ENCODE results near the gene SCGN. TPM values are rescaled to one million over a fixed set of nuclear protein-coding genes. Genes with fewer than 3 reads are reported as not detected.

The SCGN gene
- total and polyA plus RNA-seq, 2 of the 13 experiments (the other 11 are each of a cell fraction or from before 2014, with no cell fraction given), result 2.9 to 29.0 TPM

GRCh38 chr6:25660512-25660911, 8.5 kb downstream of the SCGN start (continued):
- TF ChIP-seq LCORL (IDR thresholded peaks at IDR 0.05) (no peak), LCORL (CRISPR knock-in tag; IDR thresholded peaks at IDR 0.05) (0 out of 2 replicates have a peak, but pooled peaks have one; percentile 21), ZNF12 (CRISPR knock-in tag; IDR thresholded peaks at IDR 0.05) (peak; percentile 72; the same call in 1 of the 2 replicates), NCOA5 (CRISPR knock-in tag; IDR thresholded peaks at IDR 0.05) (no peak), ZSCAN25 (CRISPR knock-in tag; IDR thresholded peaks at IDR 0.05) (no peak), ZNF558 (CRISPR knock-in tag; IDR thresholded peaks at IDR 0.05; ENCODE audit: borderline replicate concordance) (no peak), TARDBP (CRISPR knock-in tag; IDR thresholded peaks at IDR 0.05) (peak; percentile 44; the same call in 1 of the 2 replicates), MLXIP (CRISPR knock-in tag; IDR thresholded peaks at IDR 0.05; ENCODE audit: borderline replicate concordance) (no peak), RARG (CRISPR knock-in tag; IDR thresholded peaks at IDR 0.05; ENCODE audit: low read depth) (no peak), SP4 (CRISPR knock-in tag; IDR thresholded peaks at IDR 0.05) (no peak), ZBED4 (CRISPR knock-in tag; IDR thresholded peaks at IDR 0.05; ENCODE audit: borderline replicate concordance) (no peak), SMYD3 (CRISPR knock-in tag; IDR thresholded peaks at IDR 0.05) (no peak), ARNTL (CRISPR knock-in tag; IDR thresholded peaks at IDR 0.05) (no peak), MAFF (IDR thresholded peaks at IDR 0.05; ENCODE audit: low read depth, low read length) (peak; percentile 58), FOXO1 (CRISPR knock-in tag; IDR thresholded peaks at IDR 0.05) (peak; percentile 87), LBX2 (CRISPR knock-in tag; IDR thresholded peaks at IDR 0.05; ENCODE audit: borderline replicate concordance) (no peak), SMC3 (IDR thresholded peaks at IDR 0.05; ENCODE audit: low read length) (no peak), ZFP90 (CRISPR knock-in tag; IDR thresholded peaks at IDR 0.05; ENCODE audit: borderline replicate concordance) (no peak), ZNF350 (CRISPR knock-in tag; IDR thresholded peaks at IDR 0.05; ENCODE audit: borderline replicate concordance, low read depth) (no peak), SIX1 (CRISPR knock-in tag; IDR thresholded peaks at IDR 0.05; ENCODE audit: borderline replicate concordance) (no peak), DNMT3B (CRISPR knock-in tag; conservative IDR thresholded peaks at IDR 0.05) (no peak), ZNF337 (CRISPR knock-in tag; IDR thresholded peaks at IDR 0.05; ENCODE audit: borderline replicate concordance, low read depth) (no peak)
